Choroid plexus epithelial cell (primary cell): ENCODE measurements around the gene RBM33.
"Not testable (repeated sequence)": the region's sequence is repeated elsewhere in the genome, so short reads cannot be mapped to it uniquely, and the experiment has no call there.

Experiments
- DNase-seq: peaks from one replicate; pipeline ENCODE4 v3.0.0-alpha.2; 2010; ENCODE audit warnings: low read depth
- H3K4me3 ChIP-seq: 2 replicates; pipeline ENCODE4 v1.5.1; 2011; ENCODE audit warnings: low read depth, mild to moderate bottlenecking, control low read depth, low read length, moderate library complexity
- TF ChIP-seq, protein P1 (sequence below): conservative IDR thresholded peaks from 2 replicates; pipeline ENCODE4 v1.5.1; 2011; ENCODE audit warnings: low read depth, mild to moderate bottlenecking, control low read depth, inconsistent platforms, low read length, moderate library complexity

The RBM33 gene

DNA sequence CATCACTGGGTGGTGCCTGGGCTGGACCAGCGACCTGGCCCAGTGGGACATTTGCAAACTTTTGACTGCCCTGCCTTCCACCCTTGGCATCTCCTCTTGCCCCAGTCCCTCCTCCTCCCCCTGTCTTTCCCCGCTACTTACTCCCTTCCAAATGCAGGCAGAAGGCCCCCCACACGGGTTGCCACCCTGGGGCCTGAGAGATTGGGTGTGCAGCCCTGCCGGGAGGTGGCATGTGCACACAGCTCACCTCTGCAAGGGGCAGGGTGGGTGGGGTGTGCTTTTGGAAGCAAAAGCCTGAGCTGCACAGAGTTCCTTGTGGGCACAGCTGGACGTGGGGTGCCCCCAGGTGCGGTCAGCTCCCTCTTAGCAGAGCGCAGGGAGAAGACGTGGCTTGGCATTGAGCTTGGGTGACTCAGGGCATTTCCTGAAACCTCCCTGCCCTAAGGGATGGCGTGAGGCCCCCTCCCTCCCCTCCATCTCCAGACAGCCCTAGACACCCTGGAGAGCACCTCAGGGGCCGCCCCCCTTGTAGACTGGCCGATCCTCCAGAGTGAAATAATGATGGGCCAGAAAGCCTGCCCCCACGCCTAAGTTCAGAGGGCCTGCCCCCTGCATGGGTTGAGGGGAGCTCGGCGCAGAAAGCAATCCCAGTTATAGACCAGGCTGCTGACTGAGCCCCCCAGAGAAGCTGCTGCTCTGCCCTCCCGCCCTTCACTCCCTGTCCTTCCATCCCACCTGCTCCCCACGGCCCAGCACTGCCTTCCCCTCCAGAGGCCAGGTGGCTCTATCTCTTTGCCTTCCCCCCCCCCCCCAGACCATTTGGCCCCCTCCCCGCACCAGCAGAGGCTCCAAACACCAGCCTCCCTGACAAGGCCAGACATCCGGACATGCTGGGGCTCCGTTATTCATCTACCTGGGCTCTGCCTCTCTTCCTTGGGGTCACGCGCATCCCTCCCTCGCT, 170.1 kb downstream of the RBM33 start:
- TF ChIP-seq, protein P1, sequence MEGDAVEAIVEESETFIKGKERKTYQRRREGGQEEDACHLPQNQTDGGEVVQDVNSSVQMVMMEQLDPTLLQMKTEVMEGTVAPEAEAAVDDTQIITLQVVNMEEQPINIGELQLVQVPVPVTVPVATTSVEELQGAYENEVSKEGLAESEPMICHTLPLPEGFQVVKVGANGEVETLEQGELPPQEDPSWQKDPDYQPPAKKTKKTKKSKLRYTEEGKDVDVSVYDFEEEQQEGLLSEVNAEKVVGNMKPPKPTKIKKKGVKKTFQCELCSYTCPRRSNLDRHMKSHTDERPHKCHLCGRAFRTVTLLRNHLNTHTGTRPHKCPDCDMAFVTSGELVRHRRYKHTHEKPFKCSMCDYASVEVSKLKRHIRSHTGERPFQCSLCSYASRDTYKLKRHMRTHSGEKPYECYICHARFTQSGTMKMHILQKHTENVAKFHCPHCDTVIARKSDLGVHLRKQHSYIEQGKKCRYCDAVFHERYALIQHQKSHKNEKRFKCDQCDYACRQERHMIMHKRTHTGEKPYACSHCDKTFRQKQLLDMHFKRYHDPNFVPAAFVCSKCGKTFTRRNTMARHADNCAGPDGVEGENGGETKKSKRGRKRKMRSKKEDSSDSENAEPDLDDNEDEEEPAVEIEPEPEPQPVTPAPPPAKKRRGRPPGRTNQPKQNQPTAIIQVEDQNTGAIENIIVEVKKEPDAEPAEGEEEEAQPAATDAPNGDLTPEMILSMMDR: no peak
- DNase-seq: no peak
- H3K4me3 ChIP-seq: no peak overlapping the region

DNA sequence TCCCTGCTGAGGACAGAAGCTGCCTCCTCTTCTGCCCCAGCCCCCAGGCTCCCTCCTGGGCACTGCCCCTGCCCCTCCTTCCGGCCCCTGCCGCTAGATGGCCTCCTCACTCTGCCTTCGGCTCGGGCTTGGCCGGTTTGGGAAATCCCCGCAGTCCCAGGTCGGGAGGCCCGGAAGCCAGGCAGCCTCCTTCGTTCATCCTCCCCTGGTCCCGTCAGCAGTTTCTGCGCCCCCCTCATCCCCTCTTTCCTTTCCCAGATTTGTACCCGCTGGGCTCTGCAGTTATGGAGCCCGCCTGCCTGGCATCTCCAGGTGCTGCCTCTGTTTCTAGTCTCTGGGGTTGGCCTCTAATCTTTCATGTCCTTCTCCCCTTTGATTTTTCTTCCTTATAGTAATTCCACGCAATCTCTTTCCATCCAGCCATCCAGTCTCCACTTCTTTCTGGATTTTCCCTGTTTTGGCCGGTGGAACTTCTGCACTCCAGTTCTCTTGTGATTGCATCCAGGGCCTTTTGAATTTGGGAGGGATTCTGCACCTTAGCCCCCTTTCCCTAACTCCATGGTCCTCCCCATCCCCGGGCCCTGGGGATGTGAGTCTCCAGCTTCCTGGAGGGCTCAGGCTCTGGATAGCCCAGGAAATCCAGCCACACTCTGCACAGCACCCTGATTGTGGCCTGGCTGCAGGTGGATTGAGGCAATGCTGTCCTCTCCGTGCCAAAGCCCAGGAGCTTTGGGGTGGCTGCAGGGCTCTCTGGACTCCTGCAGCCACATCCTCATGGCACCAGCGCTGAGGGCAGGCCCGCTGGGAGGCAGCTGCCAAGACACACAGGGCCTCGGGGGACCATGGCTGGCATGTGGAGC, 171.1 kb downstream of the RBM33 start:
- TF ChIP-seq, protein P1: peak; percentile 89
- no peak overlapping the region for H3K4me3 ChIP-seq
- DNase-seq: peak; percentile 64

DNA sequence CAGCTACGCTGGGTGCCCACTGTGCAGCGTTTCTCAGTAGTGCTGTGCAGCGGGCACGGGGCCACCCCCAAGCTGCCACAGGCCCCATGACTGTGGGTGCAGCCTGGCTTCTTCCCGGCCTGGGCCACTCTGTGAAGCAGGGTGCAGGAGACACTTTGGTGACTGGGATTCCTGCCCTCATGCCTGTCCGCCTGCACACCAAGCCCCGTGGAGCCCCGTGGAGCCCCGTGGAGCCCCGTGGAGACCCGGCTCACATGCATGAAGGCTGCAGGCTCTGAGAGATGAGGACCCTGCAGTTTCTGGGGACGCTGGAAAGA, 171.7 kb downstream of the RBM33 start:
- no peak overlapping the region for H3K4me3 ChIP-seq
- TF ChIP-seq, protein P1: no peak
- DNase-seq: no peak

DNA sequence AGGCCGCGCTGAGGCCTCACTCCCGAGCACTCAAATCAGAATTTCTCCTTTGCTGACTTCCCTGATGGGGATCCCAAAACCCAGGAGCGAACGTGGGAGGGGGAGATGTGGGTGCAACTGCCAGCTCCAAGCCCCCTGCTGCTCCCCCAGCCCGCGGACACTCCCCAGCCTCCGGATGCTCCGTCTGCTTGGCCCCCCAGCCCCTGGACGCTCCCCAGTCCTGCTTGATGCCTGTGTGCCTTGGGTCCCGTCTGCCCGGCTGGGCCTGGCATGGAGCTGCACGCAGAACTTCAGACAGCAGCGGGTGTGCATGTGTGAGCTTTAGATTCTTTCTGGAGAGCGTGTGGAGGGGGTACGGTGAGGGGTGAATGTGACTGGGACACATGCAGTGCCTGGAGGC, 172.5 kb downstream of the RBM33 start:
- no peak overlapping the region for H3K4me3 ChIP-seq
- no peak for DNase-seq
- TF ChIP-seq, protein P1: no peak

DNA sequence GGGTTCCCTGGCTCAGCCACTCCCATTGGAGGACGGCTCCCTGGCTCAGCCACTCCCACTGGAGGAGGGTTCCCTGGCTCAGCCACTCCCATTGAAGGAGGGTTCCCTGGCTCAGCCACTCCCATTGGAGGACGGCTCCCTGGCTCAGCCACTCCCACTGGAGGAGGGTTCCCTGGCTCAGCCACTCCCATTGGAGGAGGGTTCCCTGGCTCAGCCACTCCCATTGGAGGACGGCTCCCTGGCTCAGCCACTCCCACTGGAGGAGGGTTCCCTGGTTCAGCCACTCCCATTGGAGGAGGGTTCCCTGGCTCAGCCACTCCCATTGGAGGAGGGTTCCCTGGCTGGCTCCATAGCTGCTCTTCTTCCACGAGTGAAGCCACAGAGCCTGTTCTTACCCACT, 173.1 kb downstream of the RBM33 start:
- H3K4me3 ChIP-seq, DNase-seq: not testable (repeated sequence)

DNA sequence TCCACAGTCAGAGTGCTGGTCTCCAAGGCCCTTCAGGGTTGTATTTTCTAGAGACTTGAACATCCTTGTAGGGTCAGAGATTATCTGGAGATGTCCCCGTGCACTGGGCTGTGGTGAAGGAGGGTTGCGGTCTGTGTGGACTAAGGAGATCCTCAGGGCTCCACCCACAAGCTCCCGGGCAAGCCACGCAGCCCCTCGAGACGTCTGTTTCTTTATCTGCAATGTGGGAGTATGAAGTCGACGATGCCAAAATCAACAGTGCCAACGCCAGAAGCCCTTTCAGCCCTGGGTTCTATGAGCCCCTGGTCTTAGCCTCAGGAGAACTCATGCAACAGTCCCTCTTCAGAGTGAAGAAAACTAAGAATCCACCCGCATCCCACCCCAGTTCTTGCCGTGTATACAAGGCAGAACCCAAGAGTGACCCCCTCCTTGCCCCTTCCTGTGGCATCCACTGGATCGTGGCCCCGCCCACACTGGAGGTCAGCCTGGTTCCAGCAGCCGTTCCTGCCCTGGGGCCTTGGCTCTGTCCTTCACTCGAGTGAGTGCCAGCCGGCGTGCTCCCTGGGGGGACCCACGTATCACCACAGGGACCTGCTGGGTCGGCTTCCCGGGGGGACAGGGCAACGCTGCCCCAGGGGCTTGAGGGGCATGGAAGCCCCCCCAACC, 173.8 kb downstream of the RBM33 start:
- no peak for DNase-seq
- TF ChIP-seq, protein P1: no peak
- H3K4me3 ChIP-seq: no peak overlapping the region

DNA sequence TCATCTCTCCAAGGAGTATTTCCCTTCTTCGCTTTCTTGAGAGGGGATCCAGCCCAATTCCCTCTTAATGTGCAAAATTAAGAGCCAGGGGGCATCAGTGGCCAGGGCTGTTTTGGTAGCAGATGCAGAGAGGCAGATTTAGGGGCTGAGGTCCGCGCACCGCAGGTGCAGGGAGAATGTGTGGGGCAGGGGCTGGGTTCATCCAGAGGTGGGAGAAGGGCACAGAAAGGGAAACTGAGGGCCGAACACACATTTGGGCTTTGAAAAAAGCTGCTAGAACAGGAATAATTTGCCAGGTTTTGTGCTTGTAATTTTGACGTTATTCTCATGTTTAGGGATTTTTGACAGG, 174.3 kb downstream of the RBM33 start:
- DNase-seq: no peak
- TF ChIP-seq, protein P1: peak; percentile 8

More for the DNA sequence above, 174.3 kb downstream of the RBM33 start:
- no peak overlapping the region for H3K4me3 ChIP-seq
